Natural killer cell (primary cell): ENCODE data around the gene HLA-DPA1. TPM values are rescaled to one million over a fixed set of nuclear protein-coding genes. Genes with fewer than 3 reads are reported as not detected.

Experiments
- ATAC-seq, 3 donors: fragments of 150-1000 bp in 2 of 3; fragments of 200-7000 bp in 1 of 3; cut with Tn5 transposase; 1 replicate in 1 of 3; 2 replicates in 2 of 3; pipeline ENCODE4 v1.10.0; 2021; ENCODE audit warnings: mild to moderate bottlenecking in 2 of 3, moderate library complexity in 2 of 3
- DNase-seq, 2 donors: peaks; one replicate each; pipeline versions ENCODE4 v3.0.0 to v3.0.0-alpha.2; 2013 to 2021; ENCODE audit warnings: mixed read lengths in 1 of 2
- H3K27ac ChIP-seq: one replicate; pipeline ENCODE4 v1.5.1; 2013; ENCODE audit warnings: mild to moderate bottlenecking, low read length
- H3K27me3 ChIP-seq: one replicate; pipeline ENCODE4 v1.6.1; 2013; ENCODE audit warnings: low read length; ENCODE audit not compliant: control insufficient read depth, insufficient read depth
- H3K36me3 ChIP-seq: one replicate; pipeline ENCODE4 v1.6.1; 2013; ENCODE audit warnings: low read length; ENCODE audit not compliant: control insufficient read depth, insufficient read depth
- H3K4me1 ChIP-seq: one replicate; pipeline ENCODE4 v1.6.1; 2013; ENCODE audit warnings: low read length; ENCODE audit not compliant: control insufficient read depth, insufficient read depth
- H3K4me3 ChIP-seq: one replicate; pipeline ENCODE4 v1.5.1; 2013; ENCODE audit warnings: low read length
- H3K9me3 ChIP-seq: one replicate; pipeline ENCODE4 v1.6.1; 2013; ENCODE audit warnings: low read length; ENCODE audit not compliant: control insufficient read depth, insufficient read depth
- H3K27ac Mint-ChIP-seq, 2 donors: one replicate each; pipeline ENCODE4 v1.8.0; 2022; ENCODE audit warnings: mild to moderate bottlenecking in 2 of 2, mixed read lengths in 2 of 2, moderate library complexity in 1 of 2
- H3K27me3 Mint-ChIP-seq, 2 donors: one replicate each; pipeline ENCODE4 v1.8.0; 2022; ENCODE audit warnings: low read depth in 2 of 2, mixed read lengths in 2 of 2
- H3K36me3 Mint-ChIP-seq: one replicate; pipeline ENCODE4 v1.8.0; 2022; ENCODE audit warnings: mixed read lengths
- H3K4me1 Mint-ChIP-seq, 2 donors: one replicate each; pipeline ENCODE4 v1.8.0; 2022; ENCODE audit warnings: mixed read lengths in 2 of 2
- H3K4me3 Mint-ChIP-seq: one replicate; pipeline ENCODE4 v1.8.0; 2022; ENCODE audit warnings: mild to moderate bottlenecking, moderate library complexity, mixed read lengths
- H3K9me3 Mint-ChIP-seq, 2 donors: one replicate each; pipeline ENCODE4 v1.8.0; 2022; ENCODE audit warnings: mixed read lengths in 2 of 2
- WGBS: methylation state at CpG from one replicate; pipeline ENCODE4 v1.1.7; 2013; ENCODE audit warnings: missing lambda C conversion rate; ENCODE audit not compliant: insufficient coverage; 5-methylcytosine and 5-hydroxymethylcytosine counted together
- intact Hi-C: fragments of 100-400 bp; cut with micrococcal nuclease; formaldehyde crosslinking; loops from one replicate; pipeline ENCODE4 v1.14.2; 2022
- total RNA-seq, 4 donors: library from RNA; stranded (reverse); fragments of 120-200 nt in 1 of 4; gene quantifications; one replicate each; pipeline versions ENCODE4 v1.2.3 to v1.2.4, GENCODE V29; 2013 to 2022
- TF ChIP-seq, protein P1 (sequence below): fragments of 200-600 bp; IDR thresholded peaks from one replicate; pipeline ENCODE4 v1.8.0; 2022; ENCODE audit warnings: antibody characterized with exemption

Gene HLA-DPA1
- total RNA-seq, 3 donors from 2014 or later (not counting 1 experiment from before 2014, with no cell fraction given), result 43.1 to 135 (median 73.5) TPM

- Histone ChIP-seq H3K4me1 (peaks cover 44% of the 10 kb centered on the region), H3K9me3 (no peaks in the 10 kb centered on the region), H3K4me3 (peak overlapping the region; percentile 57), H3K27ac (peak overlapping the region; percentile 96), H3K36me3 (peaks cover 24% of the 10 kb centered on the region), H3K27me3 (no peaks in the 10 kb centered on the region)
- intact Hi-C loops, result no loop called here
- TF ChIP-seq, protein P1, sequence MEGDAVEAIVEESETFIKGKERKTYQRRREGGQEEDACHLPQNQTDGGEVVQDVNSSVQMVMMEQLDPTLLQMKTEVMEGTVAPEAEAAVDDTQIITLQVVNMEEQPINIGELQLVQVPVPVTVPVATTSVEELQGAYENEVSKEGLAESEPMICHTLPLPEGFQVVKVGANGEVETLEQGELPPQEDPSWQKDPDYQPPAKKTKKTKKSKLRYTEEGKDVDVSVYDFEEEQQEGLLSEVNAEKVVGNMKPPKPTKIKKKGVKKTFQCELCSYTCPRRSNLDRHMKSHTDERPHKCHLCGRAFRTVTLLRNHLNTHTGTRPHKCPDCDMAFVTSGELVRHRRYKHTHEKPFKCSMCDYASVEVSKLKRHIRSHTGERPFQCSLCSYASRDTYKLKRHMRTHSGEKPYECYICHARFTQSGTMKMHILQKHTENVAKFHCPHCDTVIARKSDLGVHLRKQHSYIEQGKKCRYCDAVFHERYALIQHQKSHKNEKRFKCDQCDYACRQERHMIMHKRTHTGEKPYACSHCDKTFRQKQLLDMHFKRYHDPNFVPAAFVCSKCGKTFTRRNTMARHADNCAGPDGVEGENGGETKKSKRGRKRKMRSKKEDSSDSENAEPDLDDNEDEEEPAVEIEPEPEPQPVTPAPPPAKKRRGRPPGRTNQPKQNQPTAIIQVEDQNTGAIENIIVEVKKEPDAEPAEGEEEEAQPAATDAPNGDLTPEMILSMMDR, result no peak
- peaks cover 57 to 60% of the 10 kb centered on the region in 2 donors for H3K4me1 Mint-ChIP-seq
- ATAC-seq (no peak), DNase-seq (no peak)
- H3K27ac Mint-ChIP-seq, result peak overlapping the region; percentile 82
- H3K36me3 Mint-ChIP-seq, result peaks cover 14% of the 10 kb centered on the region
- whole genome bisulfite sequencing, result 39% methylated on average over 7 of the region's 7 CpGs
- H3K9me3 Mint-ChIP-seq, result no peaks in the 10 kb centered on the region
- H3K4me3 Mint-ChIP-seq, result peak overlapping the region; percentile 89
- H3K27me3 Mint-ChIP-seq, result peaks cover 0 to 5% of the 10 kb centered on the region in 2 donors
These were observed 845 bp downstream of the HLA-DPA1 start for GRCh38 chr6:33072508-33073100.

GRCh38 chr6:33071569-33071968, 1.9 kb downstream of the HLA-DPA1 start:
- Histone ChIP-seq H3K27me3 (no peaks in the 10 kb centered on the region), H3K4me3 (peak overlapping the region; percentile 57), H3K36me3 (peaks cover 32% of the 10 kb centered on the region), H3K9me3 (no peaks in the 10 kb centered on the region), H3K27ac (peak overlapping the region; percentile 10), H3K4me1 (peaks cover 43% of the 10 kb centered on the region)
- ATAC-seq (no peak), DNase-seq (no peak)
- H3K4me1 Mint-ChIP-seq, result peaks cover 47 to 51% of the 10 kb centered on the region in 2 donors
- peak overlapping the region; percentile 63 to 82 for H3K27ac Mint-ChIP-seq
- no peaks in the 10 kb centered on the region for H3K9me3 Mint-ChIP-seq
- 43% methylated on average over 6 of the region's 6 CpGs for WGBS
- H3K36me3 Mint-ChIP-seq, result peaks cover 23% of the 10 kb centered on the region
- intact Hi-C loops, result no loop called here
- peak overlapping the region; percentile 42 for H3K4me3 Mint-ChIP-seq
- TF ChIP-seq, protein P1, result no peak
- H3K27me3 Mint-ChIP-seq, result peaks cover 0 to 3% of the 10 kb centered on the region in 2 donors

DNA sequence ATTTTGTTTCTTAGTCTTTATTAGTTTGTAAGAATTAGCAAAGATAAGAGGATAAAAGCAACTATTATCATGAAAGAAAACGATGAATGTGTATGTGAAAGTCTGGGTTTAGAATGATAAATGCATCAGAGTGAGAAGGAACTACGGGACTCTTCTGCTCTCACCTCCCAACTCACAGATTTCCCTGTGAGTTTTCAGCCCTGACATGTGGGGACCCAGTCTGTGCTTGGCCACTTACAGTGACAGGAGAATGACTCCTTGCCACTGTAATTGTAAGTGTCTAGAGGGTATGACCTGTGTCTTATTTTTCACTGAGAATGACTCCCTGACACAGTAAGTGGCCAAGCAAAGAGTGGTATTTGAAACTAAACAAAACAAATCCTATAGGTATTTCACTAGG, 2.5 kb downstream of the HLA-DPA1 start:
- Mint-ChIP-seq H3K4me3 (peak overlapping the region; percentile 42), H3K4me1 (peaks cover 40 to 45% of the 10 kb centered on the region in 2 donors), H3K36me3 (peaks cover 30% of the 10 kb centered on the region), H3K9me3 (no peaks in the 10 kb centered on the region), H3K27ac (peak overlapping the region in 1 of 2 donors; percentile 63), H3K27me3 (peaks cover 0 to 3% of the 10 kb centered on the region in 2 donors)
- no peaks in the 10 kb centered on the region for H3K27me3 ChIP-seq
- DNase-seq, result no peak
- TF ChIP-seq, protein P1, result no peak
- peak overlapping the region; percentile 7 for H3K27ac ChIP-seq
- peaks cover 38% of the 10 kb centered on the region for H3K36me3 ChIP-seq
- ATAC-seq, result no peak
- intact Hi-C loops, result no loop called here
- H3K9me3 ChIP-seq, result no peaks in the 10 kb centered on the region
- 52% methylated on average over 2 of the region's 2 CpGs for WGBS
- H3K4me3 ChIP-seq, result peak overlapping the region; percentile 57
- peaks cover 37% of the 10 kb centered on the region for H3K4me1 ChIP-seq
